Ishikawa (cell line): ENCODE results near the gene CLDN14.

Source experiments
- TAF1 ChIP-seq: IDR thresholded peaks from 2 replicates; pipeline ENCODE4 v1.6.1; 2012; ENCODE audit warnings: low read depth, mild to moderate bottlenecking
- TEAD4 ChIP-seq: IDR thresholded peaks from 2 replicates; pipeline ENCODE4 v1.6.1; 2012
- YY1 ChIP-seq: IDR thresholded peaks from 2 replicates; pipeline ENCODE4 v1.6.1; 2012; ENCODE audit warnings: low read depth
- TF ChIP-seq, protein P1 (sequence below): IDR thresholded peaks from 2 replicates; pipeline ENCODE4 v1.6.1; 2012; ENCODE audit warnings: low read depth, mild to moderate bottlenecking

DNA sequence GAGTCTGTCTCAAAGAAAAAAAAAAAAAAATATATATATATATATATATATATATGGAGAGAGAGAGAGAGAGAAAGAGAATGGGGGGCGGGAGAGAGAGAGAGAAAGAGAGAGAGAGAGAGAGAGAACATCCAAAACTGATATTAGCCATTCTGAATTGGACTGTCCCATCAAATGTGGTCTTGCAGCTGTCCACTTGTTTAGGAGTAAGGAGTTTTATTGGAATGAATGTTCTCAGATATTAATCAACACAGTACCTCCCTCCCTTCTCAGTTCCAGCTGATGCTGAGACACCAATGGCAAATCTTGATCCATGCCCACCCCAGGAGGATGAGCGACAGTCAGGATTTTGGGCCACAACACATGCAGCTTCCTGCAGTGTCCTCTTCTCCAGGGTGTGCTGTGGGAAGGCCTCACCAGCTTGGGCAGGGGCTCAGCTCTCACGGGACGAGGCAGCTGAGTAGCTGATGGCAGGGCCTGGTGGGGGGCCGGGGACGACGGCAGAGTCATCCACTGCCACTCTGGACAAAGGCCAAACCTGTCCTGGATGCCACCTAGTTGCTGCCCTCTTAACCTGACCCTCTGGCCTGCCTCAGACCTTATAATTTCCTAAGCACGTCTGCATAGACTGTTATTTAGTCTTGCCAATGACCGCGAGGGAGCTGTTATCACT lies 9.3 kb upstream of the CLDN14 start:
- TF ChIP-seq, protein P1, sequence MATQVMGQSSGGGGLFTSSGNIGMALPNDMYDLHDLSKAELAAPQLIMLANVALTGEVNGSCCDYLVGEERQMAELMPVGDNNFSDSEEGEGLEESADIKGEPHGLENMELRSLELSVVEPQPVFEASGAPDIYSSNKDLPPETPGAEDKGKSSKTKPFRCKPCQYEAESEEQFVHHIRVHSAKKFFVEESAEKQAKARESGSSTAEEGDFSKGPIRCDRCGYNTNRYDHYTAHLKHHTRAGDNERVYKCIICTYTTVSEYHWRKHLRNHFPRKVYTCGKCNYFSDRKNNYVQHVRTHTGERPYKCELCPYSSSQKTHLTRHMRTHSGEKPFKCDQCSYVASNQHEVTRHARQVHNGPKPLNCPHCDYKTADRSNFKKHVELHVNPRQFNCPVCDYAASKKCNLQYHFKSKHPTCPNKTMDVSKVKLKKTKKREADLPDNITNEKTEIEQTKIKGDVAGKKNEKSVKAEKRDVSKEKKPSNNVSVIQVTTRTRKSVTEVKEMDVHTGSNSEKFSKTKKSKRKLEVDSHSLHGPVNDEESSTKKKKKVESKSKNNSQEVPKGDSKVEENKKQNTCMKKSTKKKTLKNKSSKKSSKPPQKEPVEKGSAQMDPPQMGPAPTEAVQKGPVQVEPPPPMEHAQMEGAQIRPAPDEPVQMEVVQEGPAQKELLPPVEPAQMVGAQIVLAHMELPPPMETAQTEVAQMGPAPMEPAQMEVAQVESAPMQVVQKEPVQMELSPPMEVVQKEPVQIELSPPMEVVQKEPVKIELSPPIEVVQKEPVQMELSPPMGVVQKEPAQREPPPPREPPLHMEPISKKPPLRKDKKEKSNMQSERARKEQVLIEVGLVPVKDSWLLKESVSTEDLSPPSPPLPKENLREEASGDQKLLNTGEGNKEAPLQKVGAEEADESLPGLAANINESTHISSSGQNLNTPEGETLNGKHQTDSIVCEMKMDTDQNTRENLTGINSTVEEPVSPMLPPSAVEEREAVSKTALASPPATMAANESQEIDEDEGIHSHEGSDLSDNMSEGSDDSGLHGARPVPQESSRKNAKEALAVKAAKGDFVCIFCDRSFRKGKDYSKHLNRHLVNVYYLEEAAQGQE, result no peak
- TF ChIP-seq TAF1, result no peak
- TF ChIP-seq YY1, result no peak
- TF ChIP-seq TEAD4, result no peak
